NCI-H1436 (cell line): ENCODE measurements around the gene RELL2.
A peak's percentile ranks its signal among the peaks of the same experiment; 100 is the strongest.

Experiments
- DNase-seq: peaks from one replicate; lab custom pipeline; 2025; lab: John Stamatoyannopoulos, UW

The RELL2 gene

DNA sequence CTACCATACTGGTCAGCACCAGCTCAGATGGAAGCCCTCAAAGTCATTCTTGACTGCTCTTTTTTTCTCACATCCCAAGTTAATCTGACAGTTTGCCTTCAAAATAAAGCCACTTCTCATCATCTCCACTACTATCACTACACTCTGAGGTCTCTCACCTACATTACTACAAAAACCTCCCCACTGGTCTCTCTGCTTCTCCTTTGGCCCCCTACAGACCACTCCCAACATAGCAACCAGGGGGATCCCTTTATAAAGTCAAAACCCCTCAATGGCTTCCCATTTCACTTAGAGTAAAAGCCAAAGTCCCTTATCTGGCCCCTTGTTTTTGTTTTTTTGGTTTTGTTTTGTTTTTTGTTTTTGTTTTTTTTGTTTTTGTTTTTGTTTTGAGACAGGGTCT, 40.6 kb downstream of the RELL2 start:
- DNase-seq: peak; percentile 17

DNA sequence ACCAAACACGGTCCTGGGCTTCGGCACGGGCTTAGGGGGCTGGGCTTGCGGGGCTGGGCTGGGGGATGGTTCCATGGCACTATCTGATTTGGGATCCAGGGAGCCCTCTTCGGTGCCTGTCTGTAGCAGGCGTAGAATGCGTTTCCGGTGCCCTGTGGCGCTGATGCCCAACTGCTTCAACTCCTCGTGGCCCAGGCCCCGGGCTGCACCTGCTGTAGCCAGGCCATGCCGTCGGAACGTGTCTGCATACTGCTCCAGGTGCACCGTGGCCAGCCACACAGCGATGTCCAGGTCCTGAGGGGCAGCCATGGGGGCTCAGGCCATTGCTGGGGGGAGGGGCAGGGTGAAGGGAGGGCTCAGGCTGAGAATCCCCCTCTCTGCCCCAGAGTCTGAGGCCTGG, 43.4 kb downstream of the RELL2 start:
- no peak for DNase-seq

- no peak for DNase-seq
Observed at GRCh38 chr5:141680751-141681201, 44.0 kb downstream of the RELL2 start.

- no peak for DNase-seq
Observed at GRCh38 chr5:141681295-141681694, 44.5 kb downstream of the RELL2 start.

DNA sequence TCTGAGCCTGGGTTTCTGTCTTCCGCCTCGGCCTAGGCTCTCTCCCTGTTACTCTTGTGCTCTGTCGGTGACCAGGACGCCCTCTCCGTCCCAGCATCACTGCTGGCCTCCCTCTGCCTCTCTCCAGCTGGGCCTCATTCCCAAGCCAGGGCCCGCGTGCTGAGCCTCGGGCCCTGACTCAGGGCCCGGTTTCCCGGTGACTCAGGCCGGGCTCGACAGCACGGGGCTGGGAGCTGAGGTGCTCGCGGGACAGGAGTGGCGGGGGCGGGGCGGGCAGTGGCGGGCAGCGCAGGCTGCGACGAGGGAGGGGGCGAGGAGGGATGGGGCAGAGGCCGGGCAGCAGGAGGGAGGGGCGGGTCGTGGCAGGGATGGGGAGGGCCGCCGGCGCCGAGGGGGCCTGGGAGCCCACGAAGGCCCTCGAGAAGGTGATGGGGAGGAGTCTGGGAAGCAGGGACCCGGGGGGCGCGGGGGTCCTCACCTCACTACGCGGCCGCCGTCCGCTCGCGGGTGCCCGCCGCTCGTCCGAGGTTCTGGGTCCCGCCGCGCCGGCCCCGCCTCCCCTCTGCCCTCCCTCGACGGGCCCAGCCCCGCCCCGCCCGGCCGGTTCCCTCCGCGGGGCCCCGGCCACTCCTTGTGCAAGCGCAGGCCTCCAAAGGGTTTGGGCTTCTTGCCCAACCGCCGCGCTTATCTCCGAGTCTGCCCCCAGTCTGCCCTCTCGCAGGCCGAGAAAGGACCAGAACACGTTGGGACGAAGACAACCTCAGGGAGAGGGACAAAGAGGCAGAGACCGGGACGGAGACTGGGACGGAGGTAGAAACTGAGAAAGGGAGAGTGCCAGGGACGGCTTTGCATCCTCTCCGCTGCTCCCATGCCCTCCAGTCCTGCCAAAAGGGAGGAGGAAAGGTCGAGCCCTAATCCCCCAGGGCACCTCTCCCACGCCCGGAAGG, 45.2 kb downstream of the RELL2 start, which contains the start of gene ARAP3:
Gene ARAP3, minus strand, starts transcription at position 536 of the 947 bp plus-strand sequence. CDS start 1,744 bp downstream, outside the sequence.
- no peak for DNase-seq

- no peak for DNase-seq
Observed at GRCh38 chr5:141683596-141684141, 46.9 kb downstream of the RELL2 start.

DNA sequence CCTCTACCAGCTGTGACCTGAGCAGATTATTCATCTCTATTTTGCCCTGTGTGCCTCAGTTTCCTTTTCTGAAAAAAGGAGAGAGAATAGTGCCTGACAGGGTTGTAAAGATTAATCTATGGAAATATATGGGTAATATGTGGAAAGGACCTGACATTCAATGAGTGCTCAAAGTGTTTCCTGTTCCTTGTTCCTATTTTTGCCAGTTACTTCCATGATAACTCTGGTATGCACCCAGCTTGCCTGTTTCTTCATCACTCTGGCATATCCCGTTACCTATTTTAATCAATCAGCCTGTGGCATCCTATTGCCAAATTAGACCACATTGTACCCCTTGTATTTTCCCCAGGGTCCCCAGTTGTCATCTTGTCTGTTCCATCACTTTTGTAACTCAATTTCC, 48.8 kb downstream of the RELL2 start:
- no peak for DNase-seq

DNA sequence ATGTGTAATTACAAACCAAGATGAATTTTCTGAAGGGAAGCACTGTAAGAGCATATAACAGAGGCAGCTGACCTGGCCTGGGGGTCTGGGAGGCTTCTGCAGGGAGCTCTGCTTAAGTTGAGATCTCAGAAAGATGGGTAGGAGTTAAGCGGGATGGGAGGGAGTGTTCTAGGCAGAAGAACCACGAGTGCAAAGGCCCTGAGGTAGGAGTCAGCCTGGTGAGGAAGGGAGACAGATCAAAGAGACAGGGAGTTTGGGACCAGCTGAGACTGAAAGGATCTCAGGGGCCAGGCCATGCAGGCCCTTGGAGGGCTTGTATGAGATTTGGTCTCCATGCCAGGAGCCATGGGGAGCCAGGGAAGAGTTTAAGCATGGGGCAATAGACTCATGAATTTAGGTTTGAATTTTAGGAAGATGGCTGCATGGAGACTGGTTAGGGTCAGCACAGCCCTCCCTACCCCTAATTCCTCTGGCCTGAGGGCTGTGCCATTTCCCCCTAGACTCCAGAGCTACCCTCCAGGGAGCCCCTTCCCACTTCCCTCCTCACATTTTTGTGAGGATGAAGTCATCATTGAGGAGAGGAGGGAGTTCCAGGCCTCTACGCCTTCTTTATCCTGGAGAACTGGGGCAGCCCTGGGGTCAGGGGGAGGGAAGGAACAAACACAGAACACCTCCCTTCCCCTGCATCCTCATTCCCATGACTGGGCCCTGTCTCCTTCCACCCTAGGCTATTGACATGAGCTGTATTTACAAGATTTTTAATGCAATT, 50.0 kb downstream of the RELL2 start:
- DNase-seq: no peak
